Neural progenitor cell (in vitro differentiated cells): ENCODE measurements around the gene CTDSP2.
"Not testable (repeated sequence)": the region's sequence is repeated elsewhere in the genome, so short reads cannot be mapped to it uniquely, and the experiment has no call there.

Source experiments
- EZH2 ChIP-seq: fragments of 200-600 bp; sonication (generic); IDR thresholded peaks from 2 replicates; pipeline ENCODE4 v1.6.1; 2017; ENCODE audit warnings: antibody characterized with exemption, mild to moderate bottlenecking, moderate library complexity
- EZH2phosphoT487 ChIP-seq: fragments of 200-600 bp; sonication (generic); IDR thresholded peaks from 2 replicates; pipeline ENCODE4 v1.6.1; 2017; ENCODE audit warnings: antibody characterized with exemption
- TF ChIP-seq, protein P1 (sequence below): fragments of 200-600 bp; sonication (generic); IDR thresholded peaks from 2 replicates; pipeline ENCODE4 v1.5.1; 2017; ENCODE audit warnings: antibody characterized with exemption, mild to moderate bottlenecking

DNA sequence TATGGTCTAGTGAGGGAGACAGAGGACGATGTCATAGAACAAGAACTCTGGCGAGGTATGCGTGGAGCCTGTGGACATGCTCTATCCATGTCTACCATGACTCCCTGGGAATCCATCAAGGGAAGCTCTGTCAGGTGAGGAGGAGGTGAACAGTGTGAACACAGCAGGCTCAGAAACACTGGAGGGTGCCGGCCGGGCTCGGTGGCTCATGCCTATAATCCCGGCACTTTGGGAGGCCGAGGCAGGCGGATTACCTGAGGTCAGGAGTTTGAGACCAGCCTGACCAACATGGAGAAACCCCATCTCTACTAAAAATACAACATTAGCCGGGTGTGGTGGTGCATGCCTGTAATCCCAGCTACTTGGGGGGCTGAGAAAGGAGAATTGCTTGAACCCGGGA lies 71.9 kb downstream of the CTDSP2 start:
- TF ChIP-seq, protein P1, sequence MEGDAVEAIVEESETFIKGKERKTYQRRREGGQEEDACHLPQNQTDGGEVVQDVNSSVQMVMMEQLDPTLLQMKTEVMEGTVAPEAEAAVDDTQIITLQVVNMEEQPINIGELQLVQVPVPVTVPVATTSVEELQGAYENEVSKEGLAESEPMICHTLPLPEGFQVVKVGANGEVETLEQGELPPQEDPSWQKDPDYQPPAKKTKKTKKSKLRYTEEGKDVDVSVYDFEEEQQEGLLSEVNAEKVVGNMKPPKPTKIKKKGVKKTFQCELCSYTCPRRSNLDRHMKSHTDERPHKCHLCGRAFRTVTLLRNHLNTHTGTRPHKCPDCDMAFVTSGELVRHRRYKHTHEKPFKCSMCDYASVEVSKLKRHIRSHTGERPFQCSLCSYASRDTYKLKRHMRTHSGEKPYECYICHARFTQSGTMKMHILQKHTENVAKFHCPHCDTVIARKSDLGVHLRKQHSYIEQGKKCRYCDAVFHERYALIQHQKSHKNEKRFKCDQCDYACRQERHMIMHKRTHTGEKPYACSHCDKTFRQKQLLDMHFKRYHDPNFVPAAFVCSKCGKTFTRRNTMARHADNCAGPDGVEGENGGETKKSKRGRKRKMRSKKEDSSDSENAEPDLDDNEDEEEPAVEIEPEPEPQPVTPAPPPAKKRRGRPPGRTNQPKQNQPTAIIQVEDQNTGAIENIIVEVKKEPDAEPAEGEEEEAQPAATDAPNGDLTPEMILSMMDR, result not testable (repeated sequence)
- not testable (repeated sequence) for TF ChIP-seq EZH2, EZH2phosphoT487
